ENCODE data around the gene SLC12A8.

GRCh38 chr3:125032683-125033082 lies 179.9 kb downstream of the SLC12A8 start:
- TF ChIP-seq CTCF (IDR thresholded peaks at IDR 0.05; ENCODE audit: low read length) (no peak), EZH2phosphoT487 (IDR thresholded peaks at IDR 0.05; ENCODE audit: low read length) (no peak), EZH2 (optimal IDR thresholded peaks at IDR 0.05; ENCODE audit: low read depth, low read length) (no peak)
